GM12878 (cell line): Measurements from ENCODE around the gene CCNY. TPM values are rescaled to one million over a fixed set of nuclear protein-coding genes. Genes with fewer than 3 reads are reported as not detected.

Experiments used
- ATAC-seq: fragments of 200-7000 bp; cut with Tn5 transposase; 3 replicates; pipeline ENCODE4 v1.9.1; 2020; ENCODE audit warnings: mild to moderate bottlenecking, moderate library complexity
- BruUV-seq: library from RNA; stranded (reverse); fragments of 400-500 nt; replicated peaks from 2 replicates; lab custom pipeline; 2021; lab: Mats Ljungman, UMichigan
- CTCF ChIA-PET: fragments of 300-600 bp; sonication (Branson Sonifier 250); formaldehyde crosslinking; extraction: SDS; loops from one replicate; lab custom pipeline; 2021; ENCODE audit warnings: inconsistent platforms; lab: Yijun Ruan, JAX
- POLR2A ChIA-PET: fragments of 350-600 bp; formaldehyde crosslinking; extraction: SDS; loops from one replicate; lab custom pipeline; 2021; ENCODE audit warnings: inconsistent platforms; lab: Charles Lee
- RAD21 ChIA-PET: fragments of 300-600 bp; sonication (Branson Sonifier 250); formaldehyde crosslinking; loops from one replicate; lab custom pipeline; 2023; ENCODE audit warnings: antibody characterized with exemption; ENCODE audit not compliant: unreplicated experiment; lab: Charles Lee
- SMC1A ChIA-PET: fragments of 300-600 bp; sonication (Branson Sonifier 250); formaldehyde crosslinking; loops from one replicate; lab custom pipeline; 2023; ENCODE audit not compliant: unreplicated experiment, uncharacterized antibody; lab: Charles Lee
- DNase-seq: peaks from one replicate; pipeline ENCODE4 v3.0.0-alpha.2; 2011; ENCODE audit warnings: low read depth, low spot score
- FAIRE-seq: peaks from 3 replicates; lab custom pipeline; 2011; peaks lifted over from hg19 to GRCh38; lab: Jason Lieb, UNC
- H2AFZ ChIP-seq: 2 replicates; pipeline ENCODE4 v1.6.0; 2011; ENCODE audit warnings: low read depth, low read length, control low read depth; ENCODE audit not compliant: control insufficient read depth
- H3K27ac ChIP-seq: 2 replicates; pipeline ENCODE4 v1.5.1; 2011; ENCODE audit warnings: control low read depth; ENCODE audit not compliant: control insufficient read depth, insufficient read depth
- H3K27me3 ChIP-seq, 2 experiments: replicated peaks in 1 of 2; 2 replicates each; pipeline versions ENCODE4 v1.6.0 to v1.6.1; 2011; ENCODE audit warnings: low read length in 1 of 2; ENCODE audit not compliant: control insufficient read depth in 2 of 2, insufficient read depth in 2 of 2
- H3K36me3 ChIP-seq, 2 experiments: 2 replicates each; pipeline ENCODE4 v1.5.1; 2011; ENCODE audit warnings: low read length in 1 of 2; ENCODE audit not compliant: control insufficient read depth in 2 of 2, insufficient read depth in 2 of 2
- H3K4me1 ChIP-seq: 2 replicates; pipeline ENCODE4 v1.6.1; 2011; ENCODE audit warnings: mild to moderate bottlenecking, low read length, moderate library complexity, mixed read lengths; ENCODE audit not compliant: control insufficient read depth, insufficient read depth
- H3K4me2 ChIP-seq: 2 replicates; pipeline ENCODE4 v1.6.0; 2011; ENCODE audit warnings: control low read depth; ENCODE audit not compliant: control insufficient read depth, insufficient read depth
- H3K4me3 ChIP-seq: fragments of 200-600 bp; sonication (generic); 2 replicates; pipeline ENCODE4 v1.5.1; 2016
- H3K79me2 ChIP-seq: 2 replicates; pipeline ENCODE4 v1.6.0; 2011; ENCODE audit warnings: low read length; ENCODE audit not compliant: control insufficient read depth, insufficient read depth
- H3K9ac ChIP-seq: 2 replicates; pipeline ENCODE4 v1.8.0; 2011; ENCODE audit warnings: low read length, control low read depth, mixed read lengths; ENCODE audit not compliant: control insufficient read depth, insufficient read depth
- H3K9me3 ChIP-seq: replicated peaks from 3 replicates; pipeline ENCODE4 v1.5.1; 2011; ENCODE audit warnings: mild to moderate bottlenecking, low read length; ENCODE audit not compliant: control insufficient read depth, insufficient read depth
- H4K20me1 ChIP-seq: 2 replicates; pipeline ENCODE4 v1.6.0; 2011; ENCODE audit not compliant: control insufficient read depth, insufficient read depth
- BCL3 ChIP-seq: IDR thresholded peaks from 2 replicates; pipeline ENCODE4 v1.6.1; 2011; ENCODE audit warnings: borderline replicate concordance, low read depth, mild to moderate bottlenecking, moderate library complexity, low read length; ENCODE audit not compliant: insufficient read depth, poor library complexity, severe bottlenecking
- CHD1 ChIP-seq: IDR thresholded peaks from 2 replicates; pipeline ENCODE4 v1.6.1; 2012; ENCODE audit warnings: low read depth, low read length, improper control_type of control experiment
- CREB1 ChIP-seq: IDR thresholded peaks from 2 replicates; pipeline ENCODE4 v1.6.1; 2012; ENCODE audit warnings: low read depth, mild to moderate bottlenecking, inconsistent platforms
- E2F4 ChIP-seq: IDR thresholded peaks from 2 replicates; pipeline ENCODE4 v1.6.1; 2012; ENCODE audit warnings: low read depth, low read length, improper control_type of control experiment
- EED ChIP-seq: sonication (generic); IDR thresholded peaks from 2 replicates; pipeline ENCODE4 v1.6.1; 2016; ENCODE audit warnings: antibody characterized with exemption, low read depth
- HDAC6 ChIP-seq: fragments of 200-600 bp; sonication (generic); IDR thresholded peaks from one replicate; pipeline ENCODE4 v1.8.0; 2017; ENCODE audit warnings: antibody characterized with exemption; ENCODE audit not compliant: unreplicated experiment
- MTA2 ChIP-seq: fragments of 450-650 bp; IDR thresholded peaks from 2 replicates; pipeline ENCODE4 v1.6.1; 2016; ENCODE audit warnings: low read depth, mild to moderate bottlenecking, moderate library complexity
- NR2C1 ChIP-seq: fragments of 450-650 bp; IDR thresholded peaks from 2 replicates; pipeline ENCODE4 v1.6.1; 2017; ENCODE audit warnings: antibody characterized with exemption, mild to moderate bottlenecking, moderate library complexity
- PRDM15 ChIP-seq: fragments of 450-650 bp; formaldehyde crosslinking; IDR thresholded peaks from 2 replicates; pipeline ENCODE4 v1.4.0; 2020; ENCODE audit warnings: mild to moderate bottlenecking, moderate library complexity
- RAD21 ChIP-seq: IDR thresholded peaks from 2 replicates; pipeline ENCODE4 v1.6.1; 2011; ENCODE audit warnings: mild to moderate bottlenecking, low read depth, low read length, moderate library complexity; ENCODE audit not compliant: insufficient read depth
- RELB ChIP-seq: fragments of 450-650 bp; IDR thresholded peaks from 2 replicates; pipeline ENCODE4 v1.6.1; 2017; ENCODE audit warnings: low read depth, mild to moderate bottlenecking, moderate library complexity
- WGBS: methylation state at CpG from one replicate; pipeline ENCODE4 v1.1.6; 2016; ENCODE audit warnings: low lambda C conversion rate; ENCODE audit not compliant: insufficient replicate concordance, insufficient coverage; ENCODE audit errors: missing lambda C conversion rate; 5-methylcytosine and 5-hydroxymethylcytosine counted together
- in situ Hi-C: fragments of 300-500 bp; cut with MboI; formaldehyde crosslinking; loops from 9 replicates; pipeline ENCODE4 v1.14.3; 2018; ENCODE audit warnings: mixed read lengths
- intact Hi-C: fragments of 100-400 bp; cut with micrococcal nuclease; formaldehyde crosslinking; loops from one replicate; pipeline ENCODE4 v1.14.2; 2022; ENCODE audit not compliant: unreplicated experiment
- polyA plus RNA-seq, 11 experiments: library from polyadenylated mRNA; depleted of rRNA in 4 of 11; unstranded in 6 of 11; stranded (reverse) in 5 of 11; fragments of >200 nt; fragmentation: Nextera tagmentation in 4 of 11; fragmentation: Illumina TruSeq in 1 of 11; extraction: Ambion mirVana in 4 of 11; extraction: Trizol in 1 of 11; gene quantifications; 1 replicate in 1 of 11; 2 replicates in 10 of 11; pipeline versions ENCODE4 v1.2.1 to v1.2.3, GENCODE V29; 2011 to 2016; ENCODE audit warnings: inconsistent platforms in 2 of 11, missing spikeins in 2 of 11, low read depth in 1 of 11
- total RNA-seq, 4 experiments: library from RNA; depleted of rRNA in 3 of 4; stranded (reverse); fragments of >200 nt in 3 of 4; fragmentation: Illumina TruSeq in 1 of 4; extraction: Trizol in 1 of 4; gene quantifications; 2 replicates each; pipeline versions ENCODE4 v1.2.1 to v1.2.3, GENCODE V29; 2013 to 2021

CCNY gene
- total and polyA plus RNA-seq, 10 of the 15 experiments (the other 5 are each of a cell fraction or from before 2014, with no cell fraction given), result 3.6 to 50.0 (median 26.1) TPM

GRCh38 chr10:35307297-35307696 lies 29.0 kb upstream of the CCNY start (continued):
- no peak for TF ChIP-seq RAD21
- TF ChIP-seq PRDM15 (CRISPR knock-in tag), result no peak

- intact Hi-C loops, result no loop called here
- ChIA-PET RAD21 (no interaction called here), POLR2A (no interaction called here), SMC1A (no interaction called here), CTCF (interaction anchor here (1.0 kb wide), 1 partner anchor 12 kb away, joined by 3 read pairs; no protein-coding TSS in a partner anchor)
- ATAC-seq, result no peak
- Histone ChIP-seq H3K79me2 (no peaks in the 10 kb centered on the region), H2AFZ (no peak overlapping the region), H3K27me3 (no peaks in the 10 kb centered on the region), H3K4me3 (no peak overlapping the region), H3K27ac (no peak overlapping the region), H4K20me1 (no peaks in the 10 kb centered on the region), H3K4me2 (no peak overlapping the region), H3K9me3 (no peaks in the 10 kb centered on the region), H3K9ac (no peak overlapping the region)
- DNase-seq, result no peak
- no TSS peak for BruUV-seq
- in situ Hi-C loops, result no loop called here
- no peak for TF ChIP-seq CHD1
- no peak for TF ChIP-seq NR2C1
- TF ChIP-seq BCL3, result no peak
- no peak for TF ChIP-seq MTA2
- no peak for TF ChIP-seq E2F4
- TF ChIP-seq CREB1, result no peak
- no peak for TF ChIP-seq HDAC6
- no peak for TF ChIP-seq EED
- no peak for TF ChIP-seq RELB
- TF ChIP-seq, all 136 proteins: peak for 0
- WGBS, result 69% methylated on average over 2 of the region's 2 CpGs
- FAIRE-seq, result no peak
- H3K36me3 ChIP-seq, result no peaks in the 10 kb centered on the region
- H3K4me1 ChIP-seq, result no peaks in the 10 kb centered on the region
These were observed 27.5 kb upstream of the CCNY start for GRCh38 chr10:35308809-35309208.
